ENCODE data around the gene DENND1A. TPM values are rescaled to one million over a fixed set of nuclear protein-coding genes. Genes with fewer than 3 reads are reported as not detected.

The DENND1A gene
- total and polyA plus RNA-seq, 12 donors: 7.3 to 36.7 (median 19.6) TPM

DNA sequence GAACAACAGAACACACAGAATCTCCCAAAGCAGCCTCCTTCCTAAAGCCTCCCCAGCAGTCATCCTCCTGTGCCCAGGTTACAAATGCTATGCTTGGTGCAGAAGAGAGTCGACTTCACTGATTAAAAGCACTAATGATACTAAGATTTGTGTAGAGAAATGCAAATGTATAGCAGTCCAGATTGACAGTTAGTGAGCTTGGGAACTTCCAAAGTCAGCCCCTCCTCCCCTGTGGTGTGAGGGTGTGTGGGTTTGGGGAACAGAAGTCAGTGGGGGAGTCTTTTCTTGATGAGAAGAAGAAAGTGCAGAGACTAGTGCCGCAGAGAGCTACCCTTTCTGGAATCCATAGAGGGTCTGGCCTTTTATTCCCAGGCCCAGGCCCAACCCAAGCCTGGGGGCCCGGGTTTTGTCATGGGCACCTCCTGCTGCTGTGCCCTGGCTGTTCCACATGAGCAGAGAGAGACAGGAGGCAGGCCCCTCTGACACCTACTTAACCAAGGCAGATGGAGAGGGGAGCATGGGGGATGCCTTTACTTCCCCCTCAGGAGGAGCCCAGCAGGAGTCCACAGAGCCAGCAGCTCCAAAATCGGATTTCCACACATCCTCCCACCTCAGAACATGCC lies 173.3 kb downstream of the DENND1A start:
- TF ChIP-seq POLR2A (IDR thresholded peaks at IDR 0.05): no peak
- no peak for TF ChIP-seq CTCF (IDR thresholded peaks at IDR 0.05)
- Histone ChIP-seq H3K4me1 (replicated peaks in 1 of 2) (peaks cover 3 to 18% of the 10 kb centered on the region in 2 donors), H3K36me3 (replicated peaks in 1 of 2) (no peaks in the 10 kb centered on the region), H3K27me3 (no peaks in the 10 kb centered on the region), H3K9me3 (replicated peaks in 1 of 3) (no peaks in the 10 kb centered on the region), H3K27ac (no peak overlapping the region), H3K4me3 (no peak overlapping the region)
- intact Hi-C loops (cut with DNase I): no loop called here
- no peak for DNase-seq
- WGBS, 4 donors: 67 to 96% (median 91%) methylated on average over 3 to 4 of the region's 4 CpGs

GRCh38 chr9:123753669-123754258 lies 176.2 kb downstream of the DENND1A start:
- Histone ChIP-seq H3K4me1 (replicated peaks in 1 of 2) (peaks cover 0 to 25% of the 10 kb centered on the region in 2 donors), H3K27ac (no peak overlapping the region), H3K36me3 (replicated peaks in 1 of 2) (no peaks in the 10 kb centered on the region), H3K9me3 (replicated peaks in 1 of 3) (no peaks in the 10 kb centered on the region), H3K27me3 (no peaks in the 10 kb centered on the region), H3K4me3 (no peak overlapping the region)
- WGBS, 4 donors: 85 to 96% (median 93%) methylated on average over 2 of the region's 2 CpGs
- intact Hi-C loops (cut with DNase I): no loop called here
- no peak for DNase-seq
- no peak for TF ChIP-seq POLR2A (IDR thresholded peaks at IDR 0.05)
- no peak for TF ChIP-seq CTCF (IDR thresholded peaks at IDR 0.05)

GRCh38 chr9:123753016-123753415 lies 176.9 kb downstream of the DENND1A start:
- intact Hi-C loops (cut with DNase I): no loop called here

More at GRCh38 chr9:123753016-123753415, 176.9 kb downstream of the DENND1A start:
- TF ChIP-seq CTCF (IDR thresholded peaks at IDR 0.05): no peak
- Histone ChIP-seq H3K27ac (no peak overlapping the region), H3K9me3 (replicated peaks in 1 of 3) (no peaks in the 10 kb centered on the region), H3K36me3 (replicated peaks in 1 of 2) (no peaks in the 10 kb centered on the region), H3K4me3 (no peak overlapping the region), H3K27me3 (no peaks in the 10 kb centered on the region), H3K4me1 (replicated peaks in 1 of 2) (peaks cover 0 to 21% of the 10 kb centered on the region in 2 donors)
- WGBS, 4 donors: 24 to 38% (median 29%) methylated on average over 1 of the region's 1 CpG
- DNase-seq: no peak

All from adrenal gland (tissue), 12 donors.